HG02981 (cell line): ENCODE measurements around the gene SYNPO2.
"Not testable (repeated sequence)": the region's sequence is repeated elsewhere in the genome, so short reads cannot be mapped to it uniquely, and the experiment has no call there.

Experiments
- ATAC-seq: cut with Tn5 transposase; IDR thresholded peaks from one replicate; pipeline ENCODE4 v1.9.1; 2021; ENCODE audit warnings: mild to moderate bottlenecking, moderate library complexity; ENCODE audit not compliant: unreplicated experiment

The SYNPO2 gene

DNA sequence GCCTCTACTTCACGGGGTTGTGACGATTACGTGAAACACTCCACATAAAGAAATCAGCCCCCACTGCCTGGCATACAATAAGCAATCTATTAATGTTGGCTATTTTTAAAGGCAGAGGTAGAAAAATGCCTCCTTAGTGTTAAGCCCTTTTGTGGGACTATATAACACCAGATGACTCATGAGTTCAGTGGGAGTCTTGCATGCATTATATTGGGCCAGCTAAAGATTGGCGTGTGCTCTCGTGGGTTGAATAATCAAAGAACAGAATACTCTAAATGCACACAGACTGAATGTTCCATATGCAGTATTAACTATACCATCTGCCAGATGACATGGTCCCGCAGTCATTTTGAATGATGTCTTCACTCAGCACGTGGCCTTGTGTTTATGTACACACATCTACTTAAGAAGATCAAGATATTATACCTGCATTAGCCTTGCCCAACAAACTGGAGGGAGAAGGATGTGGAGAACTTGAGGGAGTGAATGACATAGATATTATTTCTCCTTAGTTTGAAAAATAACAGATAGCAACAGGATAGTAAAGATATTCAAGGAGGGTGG, 162.0 kb downstream of the SYNPO2 start:
- no peak for ATAC-seq

DNA sequence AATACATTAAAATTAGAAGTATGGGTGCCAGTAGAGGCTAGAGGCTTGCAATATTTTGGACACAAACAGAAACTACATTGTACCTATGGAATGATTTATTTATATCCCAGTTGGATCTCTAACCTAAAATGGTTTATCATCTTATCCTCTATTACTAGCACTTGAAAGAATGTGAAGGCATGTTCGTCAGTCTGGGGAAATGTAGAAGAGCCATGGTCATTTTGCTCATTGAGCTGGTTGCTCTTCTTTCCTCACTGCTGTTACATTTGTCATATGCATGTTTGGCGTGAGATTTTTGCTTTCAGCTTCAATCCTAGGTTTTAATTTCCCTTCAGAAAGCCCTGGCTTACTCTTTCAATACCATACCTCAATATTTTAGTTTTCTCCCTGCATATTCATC, 164.6 kb downstream of the SYNPO2 start:
- ATAC-seq: no peak

DNA sequence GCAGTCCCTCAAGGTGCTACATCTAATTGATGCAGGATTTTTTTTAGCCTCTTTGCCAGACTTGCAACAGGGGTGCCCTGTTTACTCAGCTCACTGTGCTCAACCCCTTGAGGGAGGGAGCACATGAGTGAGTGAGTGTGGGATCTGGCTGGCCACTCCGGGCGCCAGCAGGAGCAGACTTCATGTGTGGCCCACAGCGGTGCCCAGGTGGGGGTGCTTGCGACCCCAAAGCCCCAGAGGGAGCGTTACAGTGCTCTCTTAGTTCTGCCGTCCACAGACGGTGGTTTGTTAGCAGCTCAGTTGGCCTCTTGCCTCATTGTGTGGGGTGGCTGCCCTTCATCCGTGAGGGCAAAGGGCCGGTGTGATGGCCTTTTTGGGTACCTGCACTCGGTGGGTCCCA, 165.3 kb downstream of the SYNPO2 start:
- ATAC-seq: no peak

DNA sequence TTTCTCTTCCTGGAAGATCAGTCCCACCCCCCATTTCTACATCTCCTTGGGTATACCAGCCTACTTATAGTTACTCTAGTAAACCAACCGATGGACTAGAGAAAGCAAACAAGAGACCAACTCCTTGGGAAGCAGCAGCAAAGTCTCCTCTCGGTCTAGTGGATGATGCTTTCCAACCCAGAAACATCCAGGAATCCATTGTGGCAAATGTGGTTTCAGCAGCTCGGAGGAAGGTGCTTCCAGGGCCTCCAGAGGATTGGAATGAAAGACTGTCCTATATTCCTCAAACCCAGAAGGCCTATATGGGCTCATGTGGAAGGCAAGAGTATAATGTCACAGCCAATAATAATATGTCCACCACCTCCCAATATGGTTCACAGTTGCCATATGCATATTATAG, 168.8 kb downstream of the SYNPO2 start:
- no peak for ATAC-seq

DNA sequence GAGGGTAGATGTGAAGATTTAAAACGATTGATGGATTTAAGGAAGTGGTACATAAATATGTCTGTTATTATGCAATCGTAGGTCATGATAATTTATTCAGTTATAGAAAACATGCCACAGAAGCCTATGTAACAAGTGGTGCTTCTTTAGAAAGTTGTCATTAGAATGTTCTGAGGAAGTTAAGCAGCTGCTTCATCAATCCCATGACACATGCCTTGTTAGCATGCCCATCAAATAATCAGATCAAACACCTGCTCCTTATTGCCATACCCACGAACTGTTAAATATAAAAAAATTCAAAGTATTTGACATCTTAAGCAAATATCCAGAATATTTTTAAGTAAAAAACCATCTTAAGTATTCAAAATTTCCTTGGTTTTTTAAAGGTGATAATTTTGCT, 170.6 kb downstream of the SYNPO2 start:
- ATAC-seq: no peak

DNA sequence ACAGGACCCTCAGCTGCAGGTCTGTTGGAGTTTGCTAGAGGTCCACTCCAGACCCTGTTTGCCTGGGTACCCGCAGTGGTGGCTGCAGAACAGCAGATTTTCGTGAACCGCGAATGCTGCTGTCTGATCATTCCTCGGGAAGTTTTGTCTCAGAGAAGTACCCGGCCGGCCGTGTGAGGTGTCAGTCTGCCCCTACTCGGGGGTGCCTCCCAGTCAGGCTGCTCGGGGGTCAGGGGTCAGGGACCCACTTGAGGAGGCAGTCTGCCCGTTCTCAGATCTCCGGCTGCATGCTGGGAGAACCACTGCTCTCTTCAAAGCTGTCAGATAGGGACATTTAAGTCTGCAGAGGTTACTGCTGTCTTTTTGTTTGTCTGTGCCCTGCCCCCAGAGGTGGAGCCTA, 178.5 kb downstream of the SYNPO2 start:
- ATAC-seq: not testable (repeated sequence)

DNA sequence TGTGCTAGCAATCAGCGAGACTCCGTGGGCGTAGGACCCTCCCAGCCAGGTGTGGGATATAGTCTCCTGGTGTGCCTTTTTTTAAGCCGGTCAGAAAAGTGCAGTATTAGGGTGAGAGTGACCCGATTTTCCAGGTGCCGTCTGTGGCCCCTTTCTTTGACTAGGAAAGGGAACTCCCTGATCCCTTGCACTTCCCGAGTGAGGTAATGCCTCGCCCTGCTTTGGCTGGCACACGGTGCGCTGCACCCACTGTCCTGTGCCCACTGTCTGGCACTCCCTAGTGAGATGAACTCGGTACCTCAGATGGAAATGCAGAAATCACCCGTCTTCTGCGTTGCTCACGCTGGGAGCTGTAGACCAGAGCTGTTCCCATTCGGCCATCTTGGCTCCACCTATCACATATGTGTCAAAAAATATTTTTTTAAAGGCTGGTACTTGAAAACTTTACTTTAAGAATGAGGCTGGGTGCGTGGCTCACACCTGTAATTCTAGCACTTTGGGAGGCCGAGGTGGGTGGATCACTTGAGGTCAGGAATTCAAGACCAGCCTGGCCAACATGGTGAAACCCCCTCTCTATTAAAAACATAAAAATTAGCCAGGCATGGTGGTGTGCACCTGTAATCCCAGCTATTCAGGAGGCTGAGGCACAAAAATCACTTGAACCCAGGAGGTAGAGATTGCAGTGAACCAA, 179.2 kb downstream of the SYNPO2 start:
- not testable (repeated sequence) for ATAC-seq

DNA sequence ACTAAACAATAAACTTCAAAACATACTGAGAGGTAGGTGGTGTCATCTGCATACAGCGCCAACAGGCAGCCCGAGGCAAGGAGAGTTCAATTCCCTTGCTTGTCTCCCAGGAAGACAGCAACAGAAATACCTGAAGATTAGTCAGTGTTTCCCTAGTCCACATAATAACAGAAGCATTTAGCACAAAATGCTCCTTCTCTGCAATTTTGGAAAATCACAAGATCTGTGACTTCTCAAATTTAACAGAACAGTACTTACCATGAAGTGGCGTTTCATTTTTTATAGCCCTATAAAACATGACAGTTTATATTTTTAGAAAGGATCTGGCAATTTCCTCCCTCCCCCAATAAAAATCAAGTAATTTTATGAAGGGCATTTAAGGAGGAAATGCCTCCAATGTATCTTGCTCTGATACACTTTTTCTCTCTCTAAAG, 179.9 kb downstream of the SYNPO2 start:
- no peak for ATAC-seq

DNA sequence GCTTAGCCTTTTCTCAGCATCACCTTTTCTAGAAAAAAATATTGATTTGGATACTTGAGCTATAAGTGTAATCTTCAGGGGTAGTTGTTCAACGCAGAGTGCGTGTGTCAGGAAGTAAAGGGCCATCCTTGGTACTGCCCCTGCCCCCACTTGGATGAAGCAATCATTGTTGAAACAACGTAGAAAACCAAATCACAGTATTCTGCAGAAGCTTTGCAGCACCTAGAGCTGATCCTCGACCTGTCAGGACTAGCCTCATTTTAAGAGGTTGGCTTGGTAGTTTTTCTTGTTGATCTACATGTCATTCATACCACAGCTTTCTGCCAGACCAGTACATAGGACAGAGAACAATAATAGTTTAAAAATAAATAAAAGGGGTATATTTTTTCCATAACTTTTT, 181.6 kb downstream of the SYNPO2 start:
- ATAC-seq: no peak

DNA sequence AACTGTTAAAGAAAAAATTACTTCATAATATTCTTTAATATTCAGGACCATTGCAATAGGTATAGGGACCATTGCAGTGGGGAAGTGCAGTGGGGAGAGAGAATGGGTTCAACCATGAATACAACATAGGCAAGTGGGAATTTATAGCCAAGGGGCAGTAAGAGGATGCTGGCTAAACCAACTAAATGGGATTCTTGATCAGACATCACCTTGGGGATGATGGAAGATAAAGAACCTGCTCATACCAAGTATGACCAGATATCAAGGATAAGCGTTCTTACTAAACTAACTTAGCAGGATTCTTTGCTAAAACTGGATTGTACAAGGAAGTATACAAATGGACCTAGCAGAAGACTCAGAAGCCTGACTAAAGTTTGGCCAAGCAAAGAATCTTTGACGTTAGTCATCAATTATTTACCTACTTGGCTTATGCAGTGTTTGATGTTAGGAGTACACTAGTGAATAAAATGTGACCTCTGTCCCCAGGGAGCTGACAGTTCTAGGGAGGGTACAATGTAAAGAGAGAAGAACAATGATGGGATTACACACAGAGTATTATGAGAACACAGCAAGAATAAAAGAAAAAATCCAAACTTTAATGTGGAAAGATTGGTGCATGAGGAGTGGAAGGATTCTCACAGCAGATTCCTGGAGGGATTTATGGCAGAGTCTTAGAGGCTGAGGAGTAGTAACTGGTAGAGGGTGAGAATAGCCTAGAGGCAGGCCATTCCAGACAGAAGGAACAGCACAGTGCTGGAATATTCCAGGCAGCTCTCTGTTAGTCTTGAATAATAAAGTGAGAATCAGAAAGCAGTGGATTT, 192.3 kb downstream of the SYNPO2 start:
- ATAC-seq: no peak

DNA sequence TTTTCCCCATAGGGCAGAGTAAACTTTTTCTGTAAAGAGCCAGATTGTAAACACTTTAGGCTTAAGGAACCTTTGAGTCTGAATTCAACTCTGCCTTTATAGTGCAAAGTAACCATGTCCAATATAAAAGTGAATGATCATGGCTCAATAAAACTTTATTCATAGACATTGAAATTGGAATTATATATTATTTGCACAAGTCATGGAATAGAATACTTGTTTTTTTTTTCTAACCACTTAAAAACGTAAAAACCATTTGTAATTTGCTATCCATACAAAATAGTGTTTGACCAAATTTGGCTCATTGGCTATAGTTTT, 192.8 kb downstream of the SYNPO2 start:
- no peak for ATAC-seq

DNA sequence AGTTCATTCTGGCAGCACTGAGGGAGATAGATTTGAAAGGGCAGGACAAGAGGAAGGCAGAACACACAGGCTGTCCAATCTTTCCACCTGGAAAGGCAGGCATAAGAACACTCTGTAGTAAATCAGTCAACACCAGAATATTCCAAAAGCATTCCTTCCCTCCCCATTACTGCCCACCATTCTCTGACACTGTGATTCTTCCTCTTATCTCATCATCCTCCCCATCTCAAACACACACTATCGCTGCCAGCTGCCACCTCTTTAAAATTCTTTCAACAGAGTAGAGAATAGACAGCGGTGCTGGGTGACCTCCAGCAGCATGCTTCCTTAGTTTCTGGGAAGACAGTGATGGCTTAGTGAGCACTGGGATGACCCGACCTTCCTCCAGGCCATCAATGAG, 193.3 kb downstream of the SYNPO2 start:
- no peak for ATAC-seq

DNA sequence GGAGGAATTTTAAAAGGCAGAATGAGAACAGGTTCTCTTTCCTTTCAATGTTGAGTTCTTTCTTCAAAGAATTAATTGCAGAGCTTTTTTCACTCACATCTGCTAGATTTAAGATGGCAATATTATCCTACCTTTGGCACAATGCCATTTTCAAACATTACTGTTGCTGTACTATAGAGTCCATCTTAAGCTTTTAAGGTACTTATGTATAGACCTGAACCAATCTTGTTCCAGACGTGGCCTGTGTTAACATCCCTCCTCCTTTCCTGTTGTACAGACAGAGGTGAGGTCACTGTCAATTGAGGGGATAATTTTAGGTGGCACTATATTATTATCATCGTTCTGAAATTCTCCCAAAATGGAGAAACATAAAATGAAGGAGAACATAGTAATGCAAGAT, 194.0 kb downstream of the SYNPO2 start:
- ATAC-seq: no peak

DNA sequence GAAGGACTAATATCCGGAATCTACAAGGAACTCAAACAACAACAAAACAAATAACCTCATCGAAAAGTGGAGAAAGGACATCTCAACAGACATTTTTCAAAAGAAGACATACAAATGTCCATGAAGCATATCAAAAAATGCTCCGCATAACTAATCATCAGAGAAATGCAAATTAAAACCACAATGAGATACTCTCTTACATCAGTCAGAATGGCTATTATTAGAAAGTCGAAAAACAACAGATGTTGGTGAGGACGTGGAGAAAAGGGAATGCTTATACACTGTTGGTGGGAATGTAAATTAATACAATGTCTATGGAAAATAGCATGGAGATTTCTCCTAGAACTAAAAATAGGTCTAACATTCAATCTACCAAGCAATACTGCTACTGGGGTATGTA, 195.9 kb downstream of the SYNPO2 start:
- no peak for ATAC-seq

DNA sequence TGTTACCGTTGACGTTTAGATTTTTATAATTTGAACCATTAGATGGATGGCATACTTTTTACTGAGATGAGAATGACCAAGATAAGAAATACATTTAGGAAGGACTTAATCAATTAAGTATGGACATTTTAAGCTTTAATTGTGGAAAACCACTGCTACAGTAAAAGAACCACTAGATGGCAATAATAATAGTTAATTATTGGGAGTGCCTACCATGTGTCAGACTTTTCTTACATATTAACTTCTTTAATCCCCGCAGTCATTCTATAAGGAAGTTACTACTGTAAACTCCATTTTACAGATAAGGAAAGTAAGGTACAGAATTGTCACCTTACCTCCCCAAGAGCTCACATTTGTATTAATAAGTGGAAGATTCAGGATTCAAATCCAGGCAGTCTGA, 198.5 kb downstream of the SYNPO2 start:
- no peak for ATAC-seq

DNA sequence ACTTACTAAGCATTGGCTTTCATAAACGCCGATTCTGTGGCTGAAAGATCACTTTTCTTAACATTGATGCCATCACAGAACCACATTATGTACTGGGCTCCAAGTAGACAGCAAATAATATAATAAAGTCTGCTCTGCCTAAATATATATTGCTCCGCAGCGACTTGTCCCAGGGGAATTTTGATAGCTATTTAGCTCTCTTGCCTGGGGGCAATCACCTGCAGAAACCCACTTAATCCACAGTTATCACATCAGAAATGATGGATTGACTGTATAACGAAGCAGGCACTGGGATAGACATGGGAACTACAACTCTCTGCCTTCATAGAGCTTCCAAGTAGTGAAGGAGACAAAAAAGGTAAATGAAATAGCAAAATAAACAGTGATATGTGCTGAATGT, 199.0 kb downstream of the SYNPO2 start:
- ATAC-seq: no peak

DNA sequence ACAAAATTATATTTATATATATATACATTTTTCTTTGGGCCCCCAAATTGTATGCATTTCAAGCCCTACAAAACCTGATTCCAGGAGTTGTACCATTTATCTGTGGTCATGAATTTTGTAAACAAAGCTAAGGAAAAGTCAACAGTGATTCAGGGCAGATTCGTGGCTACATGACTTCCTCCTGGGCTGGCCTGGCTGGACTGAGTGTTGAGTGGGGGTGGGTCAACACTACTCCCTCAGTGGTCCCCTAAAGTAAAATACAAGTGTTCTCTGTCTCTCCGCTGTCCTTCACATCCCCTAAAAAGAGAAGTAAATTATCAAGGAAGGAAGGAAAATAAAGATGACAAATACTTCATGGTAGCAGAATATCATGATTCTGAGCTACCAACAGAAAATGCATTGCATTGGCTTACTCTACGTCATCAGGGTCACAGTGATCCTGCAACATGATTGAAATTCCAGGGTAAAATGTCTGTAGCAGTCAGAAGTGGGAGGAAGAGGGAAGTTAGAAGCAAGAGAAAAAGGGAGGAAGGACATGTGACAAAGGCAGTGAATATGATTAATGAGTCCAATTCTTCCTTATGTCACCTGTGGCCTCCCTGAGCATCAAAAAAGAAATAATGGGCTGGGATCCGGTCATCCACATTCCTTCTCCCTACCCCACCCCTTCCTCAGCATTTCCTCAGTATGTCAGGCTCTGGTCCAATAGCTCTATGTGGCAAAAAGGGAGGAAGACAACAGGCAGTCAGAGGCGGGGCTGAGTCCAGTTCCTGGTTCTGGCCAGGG, 204.6 kb downstream of the SYNPO2 start:
- no peak for ATAC-seq

DNA sequence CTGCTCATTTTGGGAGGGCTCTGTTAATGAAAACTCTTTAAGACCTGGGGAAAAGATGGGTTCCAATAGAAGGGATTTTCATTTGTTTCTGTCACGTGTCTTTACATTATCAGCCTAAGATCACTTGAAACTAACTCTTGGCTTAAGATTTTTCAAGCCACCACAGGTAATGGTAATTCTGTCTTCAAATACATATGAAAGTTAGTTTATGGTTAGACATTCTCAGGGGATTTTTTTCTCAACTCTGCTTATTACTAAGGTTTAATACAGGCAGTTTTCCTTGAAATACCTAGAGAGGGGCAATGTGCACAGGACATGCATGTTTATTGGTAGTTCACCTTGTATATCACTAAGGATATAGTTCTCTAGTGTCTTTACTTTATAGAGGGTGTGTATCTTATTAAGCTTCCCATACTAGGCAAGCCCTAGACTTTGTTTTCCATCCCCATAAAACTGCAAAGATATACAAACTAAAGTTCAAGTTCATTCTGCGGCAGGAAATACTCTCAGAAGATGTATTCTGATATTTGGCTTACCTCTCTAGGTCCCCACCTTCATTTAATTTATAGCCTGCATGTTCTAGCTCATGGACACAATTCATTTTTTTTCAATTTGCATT, 208.7 kb downstream of the SYNPO2 start:
- ATAC-seq: no peak

DNA sequence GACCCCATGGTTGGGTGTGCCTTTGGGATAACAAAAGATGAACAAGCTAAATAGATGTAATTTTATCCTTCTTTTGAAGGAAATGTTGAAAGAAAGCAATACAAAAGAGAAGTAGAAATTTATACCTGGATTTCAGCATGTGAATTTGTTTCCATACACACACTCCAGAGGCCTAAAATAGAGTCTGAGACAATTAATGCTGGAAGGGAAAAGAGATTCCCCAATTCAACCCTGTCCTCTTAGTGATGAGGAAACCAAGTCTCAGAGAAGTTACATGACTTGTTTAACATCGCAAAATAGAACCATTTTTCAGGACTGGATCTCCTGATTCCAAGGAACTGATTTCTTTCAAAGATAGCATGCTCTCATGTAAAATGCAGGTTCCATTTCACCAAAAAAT, 209.7 kb downstream of the SYNPO2 start:
- ATAC-seq: no peak

DNA sequence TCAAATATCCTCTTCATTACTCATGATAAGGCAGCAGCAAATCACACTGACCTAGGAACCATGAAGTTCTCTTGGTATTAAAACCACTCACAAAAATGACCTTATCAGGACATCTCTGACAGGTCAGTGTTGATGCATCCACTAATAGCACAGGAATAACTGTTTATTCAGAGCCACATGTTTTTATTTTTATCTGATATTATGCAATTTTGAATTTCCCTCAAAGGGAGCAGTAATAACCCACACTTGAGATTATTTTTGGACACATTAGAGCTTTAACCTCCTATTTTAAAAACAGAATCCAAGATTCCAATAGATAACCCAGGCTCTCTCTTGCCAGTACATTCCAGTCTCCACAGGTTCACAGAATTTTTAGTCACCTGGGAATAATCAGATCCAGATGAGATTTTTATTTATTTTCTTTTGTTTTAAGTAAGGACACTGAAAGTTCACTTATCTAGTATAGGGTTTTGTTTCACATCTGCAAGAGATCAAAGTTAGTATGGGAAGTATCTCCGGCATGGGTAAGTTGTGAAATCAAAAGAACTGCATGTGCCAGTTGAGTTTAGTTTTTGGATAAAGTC, 210.7 kb downstream of the SYNPO2 start:
- no peak for ATAC-seq

DNA sequence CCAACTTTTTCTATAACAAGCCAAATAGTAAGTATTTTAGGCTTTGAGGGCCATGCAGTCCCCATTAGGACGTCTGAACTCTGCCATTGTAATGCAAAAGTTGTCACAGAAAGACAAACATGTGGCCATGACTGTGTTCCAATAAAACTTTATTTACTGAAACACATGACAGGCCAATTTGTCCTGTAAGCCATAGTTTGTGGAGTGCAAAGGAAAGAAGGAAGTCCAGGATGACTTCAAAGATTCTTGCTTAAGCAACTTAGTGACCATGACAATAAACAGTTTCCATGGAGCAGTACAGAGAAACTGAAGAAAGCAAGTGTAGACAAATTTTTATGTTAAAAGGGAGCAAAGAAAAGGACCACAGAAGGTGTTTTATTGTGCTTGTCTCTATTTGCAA, 212.0 kb downstream of the SYNPO2 start:
- no peak for ATAC-seq
